HG03378 (cell line): ENCODE measurements around the gene SETBP1.

ENCODE experiments used
- ATAC-seq: cut with Tn5 transposase; IDR thresholded peaks from one replicate; pipeline ENCODE4 v1.9.1; 2021; ENCODE audit warnings: mild to moderate bottlenecking, moderate library complexity; ENCODE audit not compliant: unreplicated experiment

Gene SETBP1

DNA sequence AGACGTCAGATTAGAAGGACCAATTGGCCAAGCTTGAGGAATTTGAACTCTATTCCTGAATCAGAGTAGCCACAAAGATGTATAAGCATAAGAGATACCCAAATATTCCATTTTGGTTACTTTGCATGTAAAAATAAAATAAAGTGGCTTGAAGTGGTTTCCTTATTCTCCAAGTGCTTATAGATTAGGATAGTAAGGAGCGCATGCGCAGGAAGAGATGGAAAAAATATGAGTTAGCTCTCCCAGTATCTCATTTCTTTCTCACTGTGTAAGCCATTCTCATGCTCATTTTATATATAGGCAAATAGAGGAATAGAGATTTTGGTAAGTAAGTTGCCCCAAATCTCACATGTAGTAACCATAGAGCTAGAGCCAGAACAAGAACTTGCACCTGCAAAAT lies 241.3 kb downstream of the SETBP1 start:
- ATAC-seq = no peak

- no peak for ATAC-seq
Measured at GRCh38 chr18:44922968-44923367, 242.3 kb downstream of the SETBP1 start.

DNA sequence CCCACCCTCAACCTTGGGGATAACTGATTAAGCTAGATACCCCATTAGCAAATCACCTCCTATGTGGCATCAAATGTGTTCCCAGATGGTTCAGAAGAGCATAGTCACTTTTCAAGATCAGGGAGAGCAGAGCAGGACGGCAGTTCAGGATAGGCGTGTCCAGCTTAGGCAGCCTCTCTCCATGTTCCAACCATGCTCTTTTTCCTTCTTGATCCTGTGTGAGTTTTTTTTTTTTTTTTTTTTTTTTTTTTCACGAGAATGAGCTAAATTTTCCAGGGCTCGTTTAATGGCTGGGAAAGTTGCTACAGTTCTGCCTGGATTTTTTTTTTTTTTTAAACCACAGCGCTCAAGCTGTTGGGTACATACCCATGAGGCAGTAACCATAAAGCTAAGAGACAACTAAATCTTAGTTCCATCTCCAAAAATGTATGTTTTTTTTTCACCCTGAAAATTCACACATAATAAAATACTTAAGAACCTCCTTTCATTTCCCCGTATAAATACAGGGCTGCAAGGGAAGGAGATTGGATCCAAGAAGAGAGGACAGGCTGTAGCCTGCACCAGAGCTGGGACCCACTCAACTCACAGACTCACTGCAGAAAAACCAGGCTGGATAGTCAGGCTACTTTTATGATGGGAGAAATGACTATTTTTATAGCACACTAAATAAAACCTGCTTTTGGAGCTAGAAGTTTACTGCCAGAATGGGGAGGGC lies 244.3 kb downstream of the SETBP1 start:
- no peak for ATAC-seq

GRCh38 chr18:44927127-44927849 lies 246.6 kb downstream of the SETBP1 start:
- no peak for ATAC-seq

- no peak for ATAC-seq
Measured at GRCh38 chr18:44934901-44935300, 254.2 kb downstream of the SETBP1 start.

- ATAC-seq = no peak
Measured at GRCh38 chr18:44935455-44935854, 254.8 kb downstream of the SETBP1 start.

GRCh38 chr18:44936485-44936884 lies 255.8 kb downstream of the SETBP1 start:
- no peak for ATAC-seq

- ATAC-seq = no peak
Measured at GRCh38 chr18:44937960-44938719, 257.5 kb downstream of the SETBP1 start.

DNA sequence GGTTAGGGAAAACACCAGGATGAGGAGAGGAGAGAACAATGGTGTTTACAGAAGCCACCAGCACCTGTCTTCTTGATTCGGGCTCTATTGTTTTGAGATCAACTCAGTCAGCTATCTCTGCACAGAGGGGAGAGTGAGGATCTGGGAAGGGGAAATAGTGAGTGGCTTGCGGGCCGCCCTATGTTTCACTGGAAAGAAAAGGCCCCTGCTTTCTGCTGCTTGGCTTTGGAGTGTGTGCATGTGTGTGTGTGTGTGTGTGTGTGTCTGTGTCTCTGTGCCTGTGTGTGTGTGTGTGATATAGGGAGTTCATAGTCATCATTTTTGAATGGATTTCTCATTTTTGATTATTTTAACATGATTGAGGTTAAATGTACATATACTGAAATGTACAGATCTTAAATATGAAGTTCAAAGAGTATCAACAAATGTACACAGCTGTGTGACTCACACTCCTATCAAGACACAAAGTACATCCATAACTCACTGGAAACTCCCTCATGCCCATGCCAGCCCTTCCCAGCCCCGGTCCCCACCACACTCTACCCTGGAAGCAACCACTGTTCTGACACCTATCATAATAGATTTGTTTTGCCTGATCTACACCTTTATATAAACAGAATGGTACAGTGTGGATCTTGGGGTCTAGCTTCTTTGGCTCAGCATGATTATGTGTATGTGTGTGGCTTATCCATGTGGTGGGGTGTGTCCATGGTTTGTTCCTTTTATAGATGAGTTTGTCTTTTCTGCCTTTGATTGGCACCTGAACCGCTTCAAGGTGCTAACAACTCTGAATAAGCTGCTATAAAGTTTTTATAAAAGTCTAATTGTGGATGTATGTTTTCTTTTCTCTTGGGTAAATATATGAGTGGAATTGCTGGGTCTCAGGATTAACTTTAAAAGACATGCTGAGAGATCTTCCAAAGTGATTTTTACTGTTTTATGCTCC lies 258.3 kb downstream of the SETBP1 start:
- no peak for ATAC-seq

DNA sequence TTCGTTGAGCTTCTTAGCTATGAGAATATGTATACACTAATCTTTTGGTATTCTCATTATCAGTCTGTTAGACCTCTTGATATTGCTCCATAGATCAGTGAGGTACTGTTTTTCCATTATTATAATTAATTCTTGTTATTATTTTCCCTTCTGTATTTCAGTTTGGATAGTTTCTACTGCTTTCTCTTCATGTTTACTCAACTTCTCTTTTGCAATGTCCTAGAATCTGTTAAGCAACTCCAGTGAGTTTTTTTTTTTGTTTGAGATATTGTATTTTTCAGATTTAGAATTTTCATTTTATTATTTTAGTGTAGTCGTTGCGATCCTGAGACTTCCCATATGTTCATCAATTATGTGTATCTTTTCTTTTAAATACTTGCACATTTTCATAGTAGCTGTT lies 260.8 kb downstream of the SETBP1 start:
- no peak for ATAC-seq

GRCh38 chr18:44942073-44942472 lies 261.4 kb downstream of the SETBP1 start:
- no peak for ATAC-seq

GRCh38 chr18:44943311-44943881 lies 262.7 kb downstream of the SETBP1 start:
- no peak for ATAC-seq

DNA sequence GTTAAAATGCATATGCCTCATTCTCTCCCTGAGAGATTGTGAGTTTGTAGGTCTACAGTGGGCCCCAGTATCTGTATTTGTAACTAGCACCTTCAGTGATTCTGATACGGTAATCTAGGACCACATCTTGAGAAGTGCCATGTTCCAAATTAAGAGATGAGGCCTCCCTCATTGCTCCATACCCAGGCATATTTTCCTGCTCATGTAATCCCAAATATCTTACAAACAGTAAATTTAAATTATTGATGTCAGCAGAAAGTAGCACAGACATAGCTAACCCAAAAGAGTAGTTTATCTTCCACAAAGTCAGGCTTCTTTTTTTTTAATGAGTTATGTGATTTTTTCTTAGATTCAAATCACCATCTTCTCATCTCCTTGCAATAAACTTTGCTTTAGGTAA lies 263.8 kb downstream of the SETBP1 start:
- no peak for ATAC-seq

GRCh38 chr18:44945888-44946401 lies 265.3 kb downstream of the SETBP1 start:
- ATAC-seq = no peak

DNA sequence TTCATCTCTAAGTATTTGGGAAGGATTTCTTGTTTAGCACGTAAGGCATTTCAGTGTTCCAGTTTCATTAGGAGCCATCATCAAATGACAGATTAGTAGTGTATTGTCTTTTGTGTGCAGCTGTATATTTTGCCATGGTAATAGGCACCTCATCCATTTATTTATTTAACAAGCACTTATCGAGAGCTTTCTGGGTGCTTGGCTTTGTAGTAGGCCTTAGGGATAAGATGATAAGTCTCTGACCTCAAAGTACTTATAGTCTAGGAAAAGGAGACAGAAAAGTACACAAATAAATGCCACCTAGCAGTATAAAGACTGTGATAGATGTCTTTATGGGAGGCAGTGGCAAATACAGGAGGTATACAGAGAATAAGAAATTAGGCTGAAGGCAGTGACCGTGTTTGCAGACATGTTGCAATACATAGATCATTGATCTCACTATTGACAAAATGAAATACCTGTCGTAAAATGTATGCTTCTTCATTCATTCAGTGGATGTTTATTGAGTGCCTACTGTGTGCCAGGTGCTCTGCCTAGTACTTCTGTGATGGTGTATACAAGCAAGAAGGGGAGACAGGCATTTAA lies 265.9 kb downstream of the SETBP1 start:
- ATAC-seq = no peak

- no peak for ATAC-seq
Measured at GRCh38 chr18:44949967-44950366, 269.3 kb downstream of the SETBP1 start.

- ATAC-seq = no peak
Measured at GRCh38 chr18:44950685-44951195, 270.1 kb downstream of the SETBP1 start.

- no peak for ATAC-seq
Measured at GRCh38 chr18:44951748-44952147, 271.1 kb downstream of the SETBP1 start.

DNA sequence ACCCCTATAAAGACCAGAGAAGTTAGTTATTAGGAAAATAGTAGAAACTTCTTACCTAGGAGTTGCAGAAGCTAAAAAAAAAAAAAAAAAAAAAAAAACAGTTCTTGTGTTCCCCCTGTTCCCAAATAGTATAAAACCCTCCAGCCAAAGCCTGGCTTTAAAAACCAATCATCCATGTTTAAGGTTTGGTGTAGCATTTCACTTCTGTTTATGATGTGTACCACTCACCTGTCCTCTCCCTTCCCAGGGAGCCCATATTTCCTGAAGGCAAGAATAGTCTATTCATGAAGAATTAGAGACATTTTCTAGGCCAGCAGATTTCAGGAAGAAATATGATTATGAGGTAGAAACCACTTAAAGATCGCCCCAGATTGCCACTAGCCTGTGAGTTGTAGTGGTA lies 273.6 kb downstream of the SETBP1 start:
- no peak for ATAC-seq

- ATAC-seq = no peak
Measured at GRCh38 chr18:44955825-44956224, 275.1 kb downstream of the SETBP1 start.
